Fibroblast of skin of back (primary cell): ENCODE measurements around the gene P2RY13. TPM values are rescaled to one million over a fixed set of nuclear protein-coding genes. Genes with fewer than 3 reads are reported as not detected.

Source experiments
- DNase-seq: peaks from one replicate; pipeline ENCODE4 v3.0.0-alpha.2; 2013
- polyA plus RNA-seq, 2 experiments: library from polyadenylated mRNA; unstranded; fragments of 120-200 nt; gene quantifications; one replicate each; pipeline ENCODE4 v1.2.1, GENCODE V29; 2013; ENCODE audit not compliant: insufficient read length in 2 of 2

Gene P2RY13
- polyA plus RNA-seq (2013, experiment 1 of 2; ENCODE audit: insufficient read length): not detected
- not detected for polyA plus RNA-seq (2013, experiment 2 of 2; ENCODE audit: insufficient read length)

- no peak for DNase-seq
These were observed at the start of gene P2RY13 for GRCh38 chr3:151329363-151329762. P2RY13 (minus strand) TSS chr3:151329549; CDS start chr3:151329528, 21 bp downstream.

DNA sequence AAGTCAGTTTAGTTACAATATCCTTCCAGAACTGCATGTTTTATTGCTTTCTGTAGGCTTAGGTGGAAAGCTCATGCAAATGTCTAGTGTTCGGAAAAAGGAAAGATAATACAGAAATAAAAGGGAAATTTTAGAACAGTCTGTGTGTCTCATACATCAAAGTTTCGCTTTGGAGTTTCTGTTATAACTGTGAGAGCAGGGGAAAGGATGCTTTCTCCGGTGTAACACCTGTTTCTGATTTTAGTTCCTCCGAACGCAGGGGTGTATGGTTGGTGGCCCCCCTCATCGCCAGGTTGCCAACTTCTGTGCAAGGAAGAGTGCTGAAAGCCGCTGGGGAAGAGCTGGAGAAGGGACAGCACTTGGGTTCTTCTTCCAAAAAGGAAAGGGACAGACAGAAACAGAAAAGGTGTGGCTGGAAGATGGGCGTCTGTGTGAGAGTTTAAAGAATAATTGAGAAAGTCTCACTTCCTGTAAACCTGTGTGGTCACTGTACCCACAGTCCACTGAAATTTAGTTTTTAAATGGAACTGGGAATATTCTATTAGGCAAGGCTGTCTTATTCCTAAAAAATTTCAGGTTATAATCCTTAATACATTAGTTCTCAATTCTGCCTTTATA is 48.5 kb upstream of the P2RY13 start:
- no peak for DNase-seq

- peak; percentile 61 for DNase-seq
These were observed 42.9 kb upstream of the P2RY13 start for GRCh38 chr3:151372063-151372820.

DNA sequence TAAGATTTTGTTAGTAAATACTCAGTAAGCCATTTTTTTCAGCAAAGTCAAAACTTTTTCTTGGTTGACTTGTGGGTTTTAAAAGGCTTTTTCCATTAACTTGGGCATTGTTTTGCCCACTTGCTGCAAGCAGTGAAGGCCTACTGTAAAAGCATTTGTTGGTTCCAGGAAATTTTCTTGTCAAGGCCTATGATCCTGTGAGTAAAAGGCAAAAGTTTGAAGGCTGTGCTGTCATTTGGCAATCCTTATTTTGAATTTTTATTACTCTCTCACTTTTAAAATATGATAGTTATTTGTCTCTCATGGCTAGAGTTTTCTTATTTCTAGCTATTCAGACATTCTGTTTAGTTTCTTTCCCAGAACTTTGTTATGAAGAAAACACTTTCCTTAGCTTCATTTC is 42.2 kb upstream of the P2RY13 start:
- DNase-seq: peak; percentile 47

- DNase-seq: peak; percentile 8
These were observed 38.1 kb upstream of the P2RY13 start for GRCh38 chr3:151367448-151367847.

GRCh38 chr3:151366993-151367392 is 37.6 kb upstream of the P2RY13 start:
- DNase-seq: no peak

GRCh38 chr3:151362751-151363174 is 33.4 kb upstream of the P2RY13 start:
- DNase-seq: peak; percentile 45

- DNase-seq: no peak
These were observed 28.1 kb upstream of the P2RY13 start for GRCh38 chr3:151357463-151357850.

DNA sequence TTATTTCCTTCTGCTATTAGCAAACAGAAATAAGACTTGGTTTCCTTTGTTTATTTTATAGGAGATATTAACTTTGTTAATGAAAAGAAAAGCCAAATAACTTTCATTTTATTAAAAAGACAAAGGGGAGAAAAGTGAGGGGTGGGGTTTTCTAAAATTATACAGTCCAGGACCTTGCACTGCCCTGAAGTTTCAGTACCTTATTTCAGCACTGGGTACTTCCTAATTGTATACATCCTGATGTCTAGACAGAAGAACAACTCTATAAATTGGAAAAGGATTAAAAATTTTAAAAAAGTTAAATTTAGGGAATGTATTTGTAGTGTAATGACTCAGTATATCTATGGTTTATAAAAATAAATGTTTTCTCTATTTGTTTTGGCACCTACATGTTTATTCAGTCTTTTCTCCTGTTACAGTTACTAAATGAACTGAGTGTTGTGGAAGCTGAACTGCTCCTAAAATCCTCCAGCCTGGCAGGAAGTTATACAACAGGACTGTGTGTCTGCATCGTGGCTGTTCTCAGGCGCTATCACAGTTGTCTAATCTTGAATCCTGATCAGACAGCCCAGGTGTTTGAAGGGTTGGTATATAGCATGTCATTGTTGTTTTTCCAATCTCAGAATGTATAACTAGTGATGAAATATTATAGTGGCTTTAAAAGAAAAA is 27.6 kb upstream of the P2RY13 start:
- DNase-seq: peak; percentile 50

DNA sequence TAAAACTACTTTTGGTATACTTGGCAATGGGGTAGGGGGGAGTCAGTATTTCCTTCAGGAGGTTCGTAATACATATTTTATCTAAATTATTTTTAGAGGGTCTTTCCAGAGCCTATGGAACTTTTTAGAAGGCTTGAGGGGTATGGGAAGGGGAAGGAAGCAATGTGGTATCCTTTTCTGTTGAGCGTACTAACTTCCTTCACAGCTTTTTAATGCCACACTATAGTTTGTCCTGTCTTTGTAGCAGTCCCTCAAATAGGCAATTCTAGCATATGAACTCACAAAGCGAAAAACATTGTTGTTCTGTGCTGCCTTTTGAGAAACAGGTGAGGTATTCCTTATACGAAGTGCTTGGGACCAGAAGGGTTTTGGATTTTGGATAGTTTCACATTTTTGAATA is 22.3 kb upstream of the P2RY13 start:
- no peak for DNase-seq

GRCh38 chr3:151351219-151351618 is 21.9 kb upstream of the P2RY13 start:
- no peak for DNase-seq

GRCh38 chr3:151350656-151351055 is 21.3 kb upstream of the P2RY13 start:
- no peak for DNase-seq

DNA sequence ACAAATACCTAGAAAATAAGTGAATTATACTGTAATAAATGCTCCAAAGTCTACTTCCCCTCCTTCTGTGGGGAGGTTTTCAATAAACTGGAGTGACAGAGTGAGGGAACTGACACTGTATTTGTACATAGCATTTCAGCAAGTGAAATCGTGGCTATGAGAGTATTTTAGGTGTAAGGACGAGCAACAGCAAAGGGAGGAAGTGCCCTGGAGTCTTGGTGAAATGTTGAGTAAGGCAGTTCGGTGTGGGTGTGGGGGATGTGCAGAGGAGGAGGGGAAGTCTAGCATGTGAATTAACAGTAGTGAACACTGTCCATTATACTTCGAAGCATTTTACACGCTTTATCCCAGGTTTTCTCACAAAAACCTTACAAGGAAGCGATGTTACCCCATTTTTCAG is 18.1 kb upstream of the P2RY13 start:
- no peak for DNase-seq

DNA sequence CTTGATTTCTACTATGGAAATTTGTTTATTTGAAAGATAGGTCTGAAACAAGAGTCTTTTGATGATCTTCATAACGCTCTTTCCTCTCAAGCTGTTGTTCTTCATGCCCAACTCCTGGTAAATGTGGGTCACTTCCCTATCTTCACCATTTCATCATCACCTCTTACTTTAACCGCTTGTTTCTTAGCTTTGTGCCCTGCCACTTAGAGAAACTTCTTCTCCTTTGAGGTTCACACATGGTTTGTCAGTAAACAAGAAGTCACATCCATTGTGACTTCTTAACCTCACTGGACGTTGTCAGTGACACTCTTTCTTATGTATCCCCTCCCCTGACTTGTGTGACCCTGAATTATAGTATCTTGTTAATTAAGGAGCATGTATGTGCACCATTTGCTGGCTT is 16.9 kb upstream of the P2RY13 start:
- DNase-seq: no peak

DNA sequence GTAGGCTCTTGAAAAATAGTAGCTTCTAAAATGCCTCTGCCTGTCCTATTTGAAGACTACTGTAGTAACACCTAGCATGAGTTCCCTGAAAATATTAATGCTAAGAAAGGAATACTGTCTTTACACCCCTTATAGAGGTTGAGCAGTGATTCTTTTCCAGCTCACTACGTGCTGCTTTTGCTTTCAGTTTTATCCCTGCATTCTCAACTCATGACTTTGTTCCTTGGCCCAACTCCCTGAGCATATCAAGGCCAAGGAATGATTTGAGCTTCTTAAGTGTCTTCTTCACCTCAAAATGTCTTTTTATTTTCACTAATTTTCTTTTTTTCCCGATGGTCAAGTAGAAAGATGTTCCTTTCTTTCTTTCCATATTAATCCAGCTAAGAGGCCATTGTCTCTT is 16.5 kb upstream of the P2RY13 start:
- DNase-seq: peak; percentile 52

DNA sequence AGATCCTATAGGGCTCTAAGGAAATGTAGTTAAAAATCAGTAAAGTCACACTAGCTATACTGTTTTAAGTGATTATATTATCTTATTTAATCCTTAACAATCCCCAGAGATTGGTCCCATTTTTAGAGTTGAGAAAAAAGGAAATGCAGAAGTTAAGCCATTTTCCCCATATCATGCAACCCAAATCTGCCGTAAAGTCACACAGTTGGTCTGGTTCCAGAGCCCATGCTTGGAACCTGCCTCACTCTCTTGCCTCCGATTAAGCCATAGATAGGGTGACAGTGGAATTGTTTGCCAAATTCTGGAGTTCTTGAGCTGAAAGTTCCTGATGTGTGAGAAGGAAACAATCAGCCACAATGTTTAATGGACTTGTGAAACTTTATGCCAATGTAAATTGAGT is 2.3 kb upstream of the P2RY13 start:
- DNase-seq: no peak

DNA sequence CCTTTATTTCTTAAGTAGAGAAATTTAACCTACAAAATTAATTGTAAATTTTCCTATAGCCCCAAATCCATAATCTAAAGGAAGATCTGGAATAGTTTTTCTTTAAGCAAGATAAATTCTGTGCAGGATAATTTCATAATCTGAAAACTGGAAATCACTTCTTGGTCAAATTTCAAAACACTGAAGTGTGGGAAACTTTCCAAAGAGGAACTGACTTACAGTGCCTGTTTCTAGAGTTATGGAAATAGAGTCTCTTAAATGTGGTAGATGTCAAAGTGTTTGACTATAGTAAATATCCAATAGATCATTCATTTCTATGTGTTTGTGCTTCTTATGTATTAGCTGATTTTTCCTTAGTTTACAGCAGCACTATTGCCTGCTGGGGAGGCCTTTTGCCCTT is 1.6 kb upstream of the P2RY13 start:
- no peak for DNase-seq

- no peak for DNase-seq
These were observed 1.0 kb upstream of the P2RY13 start for GRCh38 chr3:151330379-151330778.

- DNase-seq: no peak
These were observed 902 bp downstream of the P2RY13 start for GRCh38 chr3:151328298-151328995.

DNA sequence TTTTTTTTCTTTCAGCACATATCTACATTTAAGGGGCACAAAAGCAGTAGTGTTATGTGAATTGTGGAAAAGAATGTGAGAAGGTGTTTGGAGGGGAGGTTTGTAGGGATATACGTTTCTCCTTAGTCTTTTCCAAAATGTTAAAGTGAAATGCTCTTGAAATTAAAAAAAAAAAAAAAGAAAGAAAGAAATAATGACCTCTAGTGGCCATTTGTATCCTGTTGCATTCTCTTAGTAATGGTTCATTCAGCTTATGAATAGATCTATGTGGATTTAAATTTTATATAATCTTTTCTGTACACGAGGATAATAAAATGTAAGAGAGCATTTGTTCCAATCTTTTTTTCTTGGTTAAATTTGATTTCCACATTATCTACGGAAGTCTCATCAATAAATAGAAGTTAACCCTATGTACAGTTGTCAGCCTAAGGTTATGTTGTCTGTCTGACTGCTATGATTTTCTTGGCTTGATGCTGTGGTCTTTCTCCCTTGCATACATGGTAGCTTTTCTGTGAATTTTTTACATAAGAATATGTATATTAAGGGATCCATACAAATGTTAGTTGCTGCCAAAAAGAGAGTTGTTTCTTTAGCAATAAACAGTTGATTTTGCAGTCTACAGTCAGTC is 1.7 kb downstream of the P2RY13 start:
- DNase-seq: peak; percentile 21

DNA sequence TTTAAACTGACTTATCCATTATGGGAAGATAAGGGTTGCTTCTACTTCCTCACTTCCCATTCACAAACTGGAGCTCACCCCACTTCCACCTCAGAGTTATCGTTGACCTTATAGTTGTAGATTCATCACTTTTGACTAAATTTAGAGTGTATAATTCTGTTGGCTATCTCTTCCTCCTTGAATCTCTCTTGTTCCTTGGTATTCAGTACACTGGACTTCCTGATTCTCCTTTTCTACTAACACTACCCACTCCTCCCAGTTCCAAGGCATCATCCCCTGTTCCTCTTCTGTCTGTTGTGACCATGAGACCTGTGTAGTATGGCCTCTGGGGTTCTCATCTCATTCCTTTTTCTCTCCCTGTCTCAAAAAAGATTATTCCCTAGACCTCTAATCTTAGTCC is 6.8 kb downstream of the P2RY13 start:
- no peak for DNase-seq

DNA sequence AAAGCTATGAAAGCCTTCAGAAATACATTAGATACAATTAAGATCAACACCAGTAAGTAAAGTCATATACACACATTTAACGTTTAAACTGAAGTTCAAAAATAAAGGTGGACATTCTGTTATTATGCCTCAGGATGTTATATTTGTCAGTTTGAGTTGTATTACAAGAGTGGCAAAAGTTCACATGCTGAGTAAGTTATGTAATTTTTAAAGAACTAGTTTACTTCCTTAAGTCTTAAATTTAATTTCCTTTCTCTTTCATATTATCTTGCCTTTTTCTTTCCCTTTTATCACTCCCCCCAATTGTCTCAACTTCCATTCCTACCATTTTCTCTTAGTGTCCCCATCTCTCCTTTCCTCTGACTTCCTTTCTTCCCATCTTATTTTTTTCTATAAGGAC is 7.8 kb downstream of the P2RY13 start:
- DNase-seq: no peak

DNA sequence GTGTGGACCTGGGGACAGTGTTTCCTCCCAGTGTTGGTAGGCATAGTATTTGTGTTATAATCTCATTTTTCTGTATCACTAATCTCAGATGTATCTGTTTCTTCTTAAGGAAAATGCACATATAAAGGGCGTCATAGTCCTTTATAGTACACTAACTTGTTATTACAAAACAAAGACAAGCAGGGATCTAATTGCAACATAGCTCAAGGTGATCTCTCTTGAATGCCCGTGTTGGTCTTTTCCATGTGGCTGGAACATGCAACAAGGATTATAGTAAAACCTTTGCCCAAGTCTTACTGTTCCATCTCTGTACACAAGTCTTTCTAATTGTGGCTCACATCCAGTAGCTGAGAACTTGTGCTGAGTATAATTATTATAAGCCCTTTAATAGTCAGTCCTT is 9.2 kb downstream of the P2RY13 start:
- no peak for DNase-seq
